ENCODE measurements around the gene MAD1L1.

MAD1L1 gene

GRCh38 chr7:2112261-2113198, 120.2 kb downstream of the MAD1L1 start:
- no peak for DNase-seq

- DNase-seq = no peak
Measured at GRCh38 chr7:2111568-2111967, 121.2 kb downstream of the MAD1L1 start.

- DNase-seq = no peak
Measured at GRCh38 chr7:2110610-2111396, 121.9 kb downstream of the MAD1L1 start.

- DNase-seq = no peak
Measured at GRCh38 chr7:2109936-2110609, 122.7 kb downstream of the MAD1L1 start.

GRCh38 chr7:2109251-2109872, 123.4 kb downstream of the MAD1L1 start:
- DNase-seq = no peak

- no peak for DNase-seq
Measured at GRCh38 chr7:2108501-2109250, 124.1 kb downstream of the MAD1L1 start.

GRCh38 chr7:2108071-2108455, 124.7 kb downstream of the MAD1L1 start:
- DNase-seq = no peak

GRCh38 chr7:2107386-2108070, 125.2 kb downstream of the MAD1L1 start:
- DNase-seq = no peak

- DNase-seq = no peak
Measured at GRCh38 chr7:2106924-2107323, 125.8 kb downstream of the MAD1L1 start.

GRCh38 chr7:2106440-2106839, 126.3 kb downstream of the MAD1L1 start:
- no peak for DNase-seq

GRCh38 chr7:2105917-2106316, 126.8 kb downstream of the MAD1L1 start:
- no peak for DNase-seq

GRCh38 chr7:2105280-2105679, 127.5 kb downstream of the MAD1L1 start:
- DNase-seq = no peak

- DNase-seq = no peak
Measured at GRCh38 chr7:2104716-2105115, 128.0 kb downstream of the MAD1L1 start.

- DNase-seq = no peak
Measured at GRCh38 chr7:2104107-2104710, 128.5 kb downstream of the MAD1L1 start.

GRCh38 chr7:2103071-2103898, 129.5 kb downstream of the MAD1L1 start:
- DNase-seq = no peak

- no peak for DNase-seq
Measured at GRCh38 chr7:2102375-2102723, 130.4 kb downstream of the MAD1L1 start.

- no peak for DNase-seq
Measured at GRCh38 chr7:2101630-2102374, 130.9 kb downstream of the MAD1L1 start.

- no peak for DNase-seq
Measured at GRCh38 chr7:2100278-2101208, 132.2 kb downstream of the MAD1L1 start.

Data from NCI-H1417 treated with DMSO at 0.1 percent for 48 hours (cell line).